H1 (cell line): ENCODE data around the gene CUX1. TPM values are rescaled to one million over a fixed set of nuclear protein-coding genes. Genes with fewer than 3 reads are reported as not detected.

ENCODE experiments used
- CBX5 ChIP-seq: fragments of 300-800, 300-1000 bp; sonication (generic); IDR thresholded peaks from 2 replicates; pipeline ENCODE4 v1.7.1; 2016; ENCODE audit warnings: antibody characterized with exemption, low read length, low read depth
- CHD2 ChIP-seq: IDR thresholded peaks from 2 replicates; pipeline ENCODE4 v1.6.1; 2012; ENCODE audit warnings: low read length, improper control_type of control experiment
- SAP30 ChIP-seq: fragments of 300-600 bp; sonication (generic); IDR thresholded peaks from 2 replicates; pipeline ENCODE4 v1.7.1; 2012; ENCODE audit warnings: low read length, moderate library complexity, mild to moderate bottlenecking, inconsistent platforms; ENCODE audit not compliant: insufficient read depth, insufficient replicate concordance
- SP1 ChIP-seq: IDR thresholded peaks from 2 replicates; pipeline ENCODE4 v1.6.1; 2011; ENCODE audit warnings: low read depth, low read length
- TCF12 ChIP-seq: IDR thresholded peaks from 2 replicates; pipeline ENCODE4 v1.6.1; 2011; ENCODE audit warnings: low read depth, mild to moderate bottlenecking, low read length
- polyA plus RNA-seq, 7 experiments: library from polyadenylated mRNA; depleted of rRNA in 3 of 7; stranded (reverse) in 5 of 7; unstranded in 2 of 7; fragments of >200 nt in 5 of 7; fragments of 200-250 nt in 2 of 7; gene quantifications; 1 replicate in 5 of 7; 2 replicates in 1 of 7; 4 replicates in 1 of 7; pipeline versions ENCODE4 v1.2.1 to v1.2.3, GENCODE V29; 2011 to 2013; ENCODE audit warnings: missing spikeins in 2 of 7, mixed read lengths in 2 of 7
- total RNA-seq: library from RNA; stranded (reverse); fragmentation: NEBNext Ultra II Directional; extraction: Animal tissue kit (Norgen Biotek cat#: 25700); gene quantifications from 2 replicates; pipeline ENCODE4 v1.2.1, GENCODE V29; 2021

The CUX1 gene
- total and polyA plus RNA-seq, 2 of the 8 experiments (the other 6 are each of a cell fraction or from before 2014, with no cell fraction given): 21.6 to 65.9 TPM

DNA sequence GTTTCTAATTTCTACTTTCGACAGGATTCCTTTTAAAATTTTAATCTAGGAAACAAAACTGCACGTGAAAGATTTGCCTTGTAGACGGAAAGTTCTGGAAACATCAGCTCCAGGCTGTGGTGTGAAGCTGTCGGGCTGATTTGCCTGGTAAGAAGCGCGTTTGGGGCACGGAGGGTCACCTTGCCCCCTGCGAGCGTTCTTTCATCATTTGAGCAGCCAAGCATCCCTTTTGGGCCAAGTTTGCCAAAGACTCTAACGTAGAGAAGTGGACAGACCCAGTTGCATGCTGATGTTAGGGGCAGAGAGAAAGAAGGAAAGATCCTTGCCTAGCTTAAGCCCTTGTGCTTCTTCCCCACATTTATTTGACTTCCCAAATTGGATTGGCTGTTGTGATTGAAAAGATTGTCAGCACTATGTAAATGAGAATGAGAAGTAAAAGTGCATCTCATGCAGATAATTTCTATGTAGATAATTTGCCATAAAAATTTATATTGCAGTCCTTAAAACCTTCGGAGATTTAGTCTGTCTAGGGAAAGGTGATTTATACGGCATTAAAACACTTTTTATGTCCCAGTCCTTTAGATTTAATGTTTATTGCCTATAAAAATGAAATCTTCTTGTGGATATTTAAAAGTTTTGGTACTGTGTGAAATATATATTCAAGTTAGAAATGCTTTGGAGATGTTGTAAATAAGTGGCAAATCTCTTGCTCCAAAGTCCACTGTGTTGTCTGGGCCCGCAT is 76.1 kb downstream of the CUX1 start (continued):
- TF ChIP-seq CBX5 (no peak), CHD2 (no peak), TCF12 (no peak), SP1 (no peak), SAP30 (no peak)
